Tibial nerve (tissue), 3 donors: Measurements from ENCODE around the gene RHBDL2.

Experiments used
- POLR2A ChIP-seq, 2 donors: fragments of 450-650 bp; IDR thresholded peaks; one replicate each; pipeline ENCODE4 v1.6.1; 2017; ENCODE audit warnings: antibody characterized with exemption in 2 of 2, mild to moderate bottlenecking in 2 of 2, moderate library complexity in 2 of 2
- TF ChIP-seq, protein P1 (sequence below), 5 experiments: fragments of 200-600 bp in 3 of 5; fragments of 450-650 bp in 2 of 5; sonication (generic) in 3 of 5; IDR thresholded peaks; one replicate each; pipeline ENCODE4 v1.5.1; 2016 to 2019; ENCODE audit warnings: antibody characterized with exemption in 5 of 5, mild to moderate bottlenecking in 3 of 5, moderate library complexity in 2 of 5

DNA sequence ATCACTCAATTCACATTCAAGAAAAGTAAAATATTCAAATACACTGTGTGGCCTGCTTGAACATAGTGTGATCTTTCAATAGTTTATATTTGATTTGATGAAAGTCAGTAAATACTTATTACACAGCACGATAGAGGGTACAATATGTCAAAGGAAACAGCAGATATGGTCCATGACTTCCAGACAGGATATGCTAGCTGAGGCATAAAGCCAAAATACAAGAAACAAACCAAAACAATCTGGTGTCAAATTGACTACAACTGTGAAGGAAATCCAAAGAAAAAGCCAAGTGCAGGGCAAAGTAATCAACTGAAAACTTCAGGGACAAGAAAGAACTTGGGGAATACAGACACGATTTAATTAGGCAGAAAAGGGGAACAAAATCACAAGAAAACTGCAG, 101.3 kb downstream of the RHBDL2 start:
- TF ChIP-seq, protein P1, sequence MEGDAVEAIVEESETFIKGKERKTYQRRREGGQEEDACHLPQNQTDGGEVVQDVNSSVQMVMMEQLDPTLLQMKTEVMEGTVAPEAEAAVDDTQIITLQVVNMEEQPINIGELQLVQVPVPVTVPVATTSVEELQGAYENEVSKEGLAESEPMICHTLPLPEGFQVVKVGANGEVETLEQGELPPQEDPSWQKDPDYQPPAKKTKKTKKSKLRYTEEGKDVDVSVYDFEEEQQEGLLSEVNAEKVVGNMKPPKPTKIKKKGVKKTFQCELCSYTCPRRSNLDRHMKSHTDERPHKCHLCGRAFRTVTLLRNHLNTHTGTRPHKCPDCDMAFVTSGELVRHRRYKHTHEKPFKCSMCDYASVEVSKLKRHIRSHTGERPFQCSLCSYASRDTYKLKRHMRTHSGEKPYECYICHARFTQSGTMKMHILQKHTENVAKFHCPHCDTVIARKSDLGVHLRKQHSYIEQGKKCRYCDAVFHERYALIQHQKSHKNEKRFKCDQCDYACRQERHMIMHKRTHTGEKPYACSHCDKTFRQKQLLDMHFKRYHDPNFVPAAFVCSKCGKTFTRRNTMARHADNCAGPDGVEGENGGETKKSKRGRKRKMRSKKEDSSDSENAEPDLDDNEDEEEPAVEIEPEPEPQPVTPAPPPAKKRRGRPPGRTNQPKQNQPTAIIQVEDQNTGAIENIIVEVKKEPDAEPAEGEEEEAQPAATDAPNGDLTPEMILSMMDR (IDR thresholded peaks at IDR 0.05), result no peak
- no peak for TF ChIP-seq POLR2A (IDR thresholded peaks at IDR 0.05)
